Endothelial cell of umbilical vein (primary cell): ENCODE results near the gene TAMALIN.

ENCODE experiments used
- CTCF ChIP-seq, 2 donors: IDR thresholded peaks; 1 replicate in 1 of 2; 2 replicates in 1 of 2; pipeline ENCODE4 v1.5.1; 2011; ENCODE audit warnings: low read length in 2 of 2, mild to moderate bottlenecking in 2 of 2, moderate library complexity in 2 of 2, control low read depth in 1 of 2, inconsistent platforms in 1 of 2, low read depth in 1 of 2; ENCODE audit not compliant: insufficient read depth in 1 of 2; ENCODE audit errors: extremely low read depth in 1 of 2
- MAX ChIP-seq: IDR thresholded peaks from 2 replicates; pipeline ENCODE4 v1.6.1; 2011; ENCODE audit not compliant: insufficient read depth, insufficient read length
- POLR2A ChIP-seq: IDR thresholded peaks from 2 replicates; pipeline ENCODE4 v1.6.1; 2012; ENCODE audit warnings: low read depth, mild to moderate bottlenecking, control low read depth, low read length

- TF ChIP-seq CTCF (IDR thresholded peaks at IDR 0.05; ENCODE audit: extremely low read depth in 1 of 2, insufficient read depth in 1 of 2, low read depth in 1 of 2, low read length in 2 of 2) (no peak), POLR2A (no peak), MAX (no peak)
These were observed 42.5 kb downstream of the TAMALIN start for GRCh38 chr12:52049286-52049685.
